ENCODE measurements around the gene ZNF516.

ZNF516 gene

GRCh38 chr18:76420898-76421684, 74.0 kb downstream of the ZNF516 start:
- no peak for DNase-seq

DNA sequence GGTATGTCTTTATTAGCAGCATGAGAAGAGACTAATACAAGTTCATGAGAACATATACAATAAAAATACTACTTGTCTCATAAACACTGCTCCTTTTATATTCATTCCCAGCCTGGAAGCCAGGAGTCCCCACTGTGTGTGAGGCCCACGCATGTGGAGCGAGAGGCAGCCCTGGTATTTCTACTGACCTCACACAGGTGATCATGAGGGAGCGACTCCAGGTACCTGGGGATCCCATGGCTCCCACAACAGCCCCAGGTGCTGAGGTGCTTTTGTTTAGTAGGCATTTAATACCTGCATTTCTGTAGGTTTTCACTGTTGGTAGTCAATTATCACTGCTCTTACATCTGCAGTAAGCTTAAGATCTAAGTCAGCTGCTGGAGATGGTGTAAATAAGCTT, 75.2 kb downstream of the ZNF516 start:
- DNase-seq: no peak

DNA sequence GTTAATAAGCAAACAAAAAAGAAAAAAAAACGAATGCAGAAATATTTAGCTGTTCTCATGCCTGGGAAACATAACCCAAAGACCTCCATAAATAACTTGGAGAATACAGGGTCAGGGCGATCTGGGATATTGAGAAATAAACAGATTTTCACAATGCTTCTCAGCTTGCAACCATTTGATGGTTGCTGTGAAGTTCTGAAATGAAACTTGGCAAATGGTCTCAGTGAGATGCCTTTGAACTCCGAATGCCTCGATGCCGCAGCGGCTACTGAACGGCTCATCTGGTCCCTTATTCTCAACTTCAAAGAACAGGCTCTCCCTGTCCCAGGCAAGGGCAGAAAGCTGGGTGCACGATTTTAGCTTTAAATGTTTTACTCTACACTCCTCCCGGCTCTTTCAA, 78.1 kb downstream of the ZNF516 start:
- DNase-seq: no peak

DNA sequence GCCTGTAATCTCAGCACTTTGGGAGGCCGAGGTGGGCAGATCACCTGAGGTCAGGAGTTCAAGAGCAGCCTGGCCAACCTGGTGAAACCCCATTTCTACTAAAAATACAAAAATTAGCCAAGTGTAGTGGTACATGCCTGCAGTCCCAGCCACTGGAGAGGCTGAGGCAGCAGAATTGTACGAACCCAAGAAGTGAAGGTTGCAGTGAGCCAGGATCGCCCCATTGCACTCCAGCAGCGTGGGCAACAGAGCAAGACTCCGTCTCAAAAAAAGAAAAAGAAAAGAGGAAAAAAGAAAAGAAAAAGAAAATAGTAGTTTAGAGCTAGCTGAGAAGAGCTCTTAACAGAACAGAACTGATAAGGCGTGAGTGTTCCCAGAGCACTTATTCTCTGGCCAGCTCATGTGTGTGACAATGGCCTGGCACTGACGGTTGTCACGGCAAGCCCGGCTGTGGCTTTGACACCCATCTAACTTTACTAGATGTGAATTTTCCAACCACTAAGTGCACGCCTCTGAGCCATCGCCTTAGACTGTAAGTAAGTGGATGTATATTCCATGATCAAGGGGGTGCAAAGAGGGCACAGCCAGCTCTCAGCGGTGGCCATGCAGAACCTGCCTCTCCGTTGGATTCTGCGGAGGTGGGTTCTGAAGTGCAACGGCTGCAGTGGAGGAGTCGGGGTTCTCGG, 80.0 kb downstream of the ZNF516 start:
- no peak for DNase-seq

- no peak for DNase-seq
These were observed 82.0 kb downstream of the ZNF516 start for GRCh38 chr18:76412818-76413565.

DNA sequence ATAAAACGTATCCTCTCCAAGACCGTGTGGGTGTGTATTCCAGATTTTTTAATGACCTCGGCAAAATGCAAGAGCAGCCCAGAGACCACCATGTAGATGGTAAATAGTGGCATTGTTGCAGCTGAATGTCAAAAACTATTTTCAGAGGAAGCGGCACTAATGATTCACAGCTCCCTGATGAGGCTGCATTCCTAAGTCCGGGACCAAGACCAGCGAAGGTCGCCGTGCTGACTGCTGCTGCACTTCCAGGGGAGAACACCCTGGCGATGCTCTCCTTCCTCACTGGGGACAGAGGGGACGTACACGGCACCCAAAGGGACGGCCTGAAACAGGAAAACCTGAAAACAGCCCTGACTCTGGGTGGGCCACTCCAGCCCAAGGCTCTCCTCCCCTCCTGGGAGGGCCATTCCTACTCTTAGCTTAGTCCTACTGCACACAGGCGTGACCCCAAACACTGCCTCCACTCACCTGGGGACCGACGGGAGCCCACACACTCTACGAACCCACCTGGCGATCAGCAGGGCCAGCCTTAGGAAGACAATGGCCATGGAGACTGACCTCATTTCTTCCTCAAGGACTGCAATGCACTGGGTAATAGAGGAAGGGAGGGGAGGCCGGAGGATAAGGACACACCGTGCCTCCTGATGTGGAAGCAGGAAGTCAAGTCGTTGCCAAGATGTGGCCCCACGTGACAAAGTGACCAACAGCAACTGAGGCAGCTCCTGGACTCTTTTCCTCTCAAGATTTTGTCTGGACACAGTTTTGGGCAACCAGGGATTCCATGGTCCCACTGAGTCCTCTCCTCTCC, 82.8 kb downstream of the ZNF516 start:
- DNase-seq: no peak

DNA sequence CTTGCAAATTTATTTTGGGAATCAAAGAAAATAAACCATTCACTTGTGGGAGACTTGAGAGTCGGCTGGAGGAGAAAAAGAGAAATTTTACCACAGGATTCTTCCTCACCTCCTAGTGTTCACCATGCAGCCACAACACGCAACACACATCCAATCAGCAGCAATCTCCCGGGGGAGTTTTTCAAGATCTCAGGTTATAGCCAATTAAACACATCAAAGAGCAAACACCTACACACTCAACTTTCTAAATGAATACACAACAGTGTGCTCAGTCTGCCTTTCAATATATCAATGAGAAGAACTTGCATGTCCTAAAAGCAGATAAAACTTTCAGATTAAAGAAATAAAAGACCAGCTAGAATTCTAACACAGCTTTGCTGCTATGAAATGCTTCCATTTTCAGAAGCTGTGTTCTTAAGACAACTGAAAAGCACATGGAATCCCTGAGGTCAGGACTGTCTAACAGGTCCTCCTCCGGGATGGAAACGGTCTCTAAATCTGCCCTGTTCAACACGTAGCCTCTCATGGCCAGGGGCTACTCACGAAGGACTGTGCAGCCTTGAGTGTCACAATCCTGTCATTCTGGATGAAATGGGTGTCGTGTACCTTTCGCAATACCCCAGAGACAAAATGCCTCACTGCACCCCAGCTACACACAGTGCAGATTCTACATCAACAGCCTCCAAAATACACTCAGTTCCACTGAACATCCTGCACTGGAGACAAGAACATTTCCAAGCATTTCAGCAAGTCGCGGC, 84.2 kb downstream of the ZNF516 start:
- DNase-seq: no peak

GRCh38 chr18:76410033-76410432, 85.0 kb downstream of the ZNF516 start:
- DNase-seq: no peak

GRCh38 chr18:76408480-76409067, 86.5 kb downstream of the ZNF516 start:
- no peak for DNase-seq

- DNase-seq: no peak
These were observed 87.4 kb downstream of the ZNF516 start for GRCh38 chr18:76407681-76408080.

- no peak for DNase-seq
These were observed 88.3 kb downstream of the ZNF516 start for GRCh38 chr18:76406791-76407190.

DNA sequence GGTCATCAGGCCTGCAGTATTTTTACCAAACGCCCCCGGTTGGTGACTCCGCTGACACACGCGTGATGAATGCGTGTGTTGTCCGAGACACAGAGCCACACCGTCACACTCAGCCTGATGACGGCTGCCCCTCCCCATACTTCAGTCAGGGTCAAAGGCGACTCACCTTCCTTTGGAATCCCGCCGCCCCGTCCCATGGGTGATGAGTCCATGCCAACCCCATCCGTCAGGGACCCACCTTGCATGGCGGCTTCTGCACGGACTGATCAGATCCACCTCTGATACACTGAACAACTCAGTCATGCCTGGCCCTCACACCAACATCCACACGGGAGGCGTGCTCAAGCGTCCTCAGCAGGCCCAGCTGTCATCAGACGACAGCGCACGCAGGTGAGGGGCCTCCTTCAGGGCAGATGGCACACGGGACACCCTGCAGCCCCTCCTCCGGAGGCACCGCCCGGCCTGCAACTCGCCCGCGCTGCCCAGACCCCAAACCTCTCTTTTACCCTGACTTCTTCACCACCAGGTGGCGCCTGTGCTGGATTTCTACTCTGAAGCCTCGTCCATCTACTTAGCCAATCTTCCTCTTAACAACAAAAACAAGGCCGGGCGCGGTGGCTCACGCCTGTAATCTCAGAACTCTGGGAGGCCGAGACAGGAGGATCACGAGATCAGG, 89.2 kb downstream of the ZNF516 start:
- no peak for DNase-seq

DNA sequence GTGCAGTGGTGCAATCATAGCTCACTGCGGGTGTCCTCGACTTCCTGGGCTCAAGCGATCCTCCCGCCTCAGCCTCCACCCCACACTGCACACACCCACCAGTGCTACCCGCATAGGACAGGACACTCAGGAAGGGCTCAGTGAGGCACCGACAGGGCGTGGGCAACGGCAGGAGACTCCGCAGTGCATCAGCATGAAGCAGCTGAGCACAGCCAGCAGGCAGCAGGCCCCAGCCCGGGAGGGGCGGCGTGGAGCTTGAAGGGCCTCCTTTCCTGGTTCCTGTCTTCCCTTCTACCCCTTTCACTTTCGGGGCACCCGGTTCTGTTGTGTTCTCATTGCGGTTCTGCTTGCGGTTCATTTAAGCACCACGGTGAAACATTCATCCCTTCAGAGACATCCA, 89.8 kb downstream of the ZNF516 start:
- no peak for DNase-seq

DNA sequence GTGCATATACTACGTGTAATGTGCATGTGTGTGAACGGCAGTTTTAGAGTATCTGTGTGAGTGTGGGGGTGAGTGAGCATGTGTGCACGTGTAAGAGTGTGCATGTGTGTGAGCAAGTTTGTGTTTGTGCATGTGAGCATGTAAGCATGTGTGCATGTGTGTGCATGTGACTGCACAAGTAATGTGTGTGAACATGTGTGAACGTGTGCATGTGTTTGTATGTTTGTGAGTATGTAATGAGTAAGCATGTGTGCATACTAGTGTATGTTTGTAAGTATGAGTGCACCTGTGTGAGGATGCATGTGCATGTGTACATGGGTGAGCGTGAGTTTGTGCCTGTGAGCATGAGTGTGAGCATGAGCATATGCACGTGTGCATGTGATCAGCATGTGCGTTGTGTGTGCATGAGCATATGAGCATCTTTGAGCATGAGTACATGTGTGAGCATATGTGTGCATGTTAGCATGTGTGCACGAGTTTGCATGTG, 90.7 kb downstream of the ZNF516 start:
- DNase-seq: no peak

DNA sequence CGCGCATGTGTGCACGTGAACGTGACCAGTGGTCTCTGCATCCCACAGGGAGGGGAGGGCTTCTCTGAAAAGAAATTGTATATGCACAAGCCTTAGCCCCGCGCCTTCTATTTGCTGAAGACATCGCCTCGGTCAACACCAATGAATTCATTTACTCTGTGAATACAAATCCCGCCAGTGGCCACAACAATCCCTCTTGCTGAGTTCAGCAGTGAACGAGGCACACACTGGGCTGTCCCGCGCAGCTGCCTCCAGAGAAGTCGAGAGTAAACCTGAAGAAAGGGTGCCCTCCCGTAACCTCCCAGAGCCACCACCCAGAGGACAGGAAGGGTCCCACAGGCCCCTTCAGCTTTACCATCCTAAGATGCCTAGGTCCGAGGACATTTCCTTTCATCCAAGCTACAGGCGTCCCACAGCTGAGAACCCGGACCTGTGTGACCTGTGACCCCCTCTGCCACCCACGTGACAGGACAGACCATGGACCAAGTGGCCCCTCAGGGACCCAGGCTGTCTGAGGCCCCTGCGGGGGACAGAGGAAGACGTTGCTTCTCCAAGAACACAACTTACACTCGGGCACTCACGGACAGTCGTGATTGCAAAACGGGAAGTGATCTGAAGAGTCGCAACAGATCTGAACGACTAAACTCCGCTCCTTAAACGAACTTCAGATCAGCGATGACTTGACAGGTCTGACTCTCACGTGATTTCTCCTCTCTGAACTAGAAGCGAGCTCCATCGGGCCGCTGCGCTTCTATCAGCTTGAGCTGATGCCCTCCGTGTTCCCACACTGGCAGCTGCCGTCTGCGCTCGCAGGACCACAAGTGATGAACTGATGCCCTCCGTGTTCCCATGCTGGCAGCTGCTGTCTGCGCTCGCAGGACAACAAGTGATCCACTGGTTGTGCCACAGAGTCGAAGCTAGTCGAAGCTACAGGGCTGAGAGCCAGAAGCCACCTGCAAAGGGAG, 92.7 kb downstream of the ZNF516 start:
- DNase-seq: no peak

DNA sequence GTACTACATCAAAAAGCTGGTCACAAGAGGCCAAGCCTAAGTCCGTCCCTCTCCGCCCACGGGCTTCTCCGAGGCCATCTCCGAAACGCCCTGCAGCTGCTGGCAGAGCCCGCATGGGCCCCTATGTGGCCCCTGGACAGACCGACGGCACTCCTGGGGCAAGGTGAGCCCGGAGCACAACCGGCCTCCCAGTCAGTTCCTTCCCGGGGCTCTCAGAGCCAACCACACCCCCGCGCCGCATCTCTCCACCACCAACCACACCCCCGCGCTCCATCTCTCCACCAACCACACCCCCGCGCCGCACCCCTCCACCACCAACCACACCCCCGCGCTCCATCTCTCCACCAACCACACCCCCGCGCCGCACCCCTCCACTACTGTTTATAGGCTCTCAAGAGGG, 93.5 kb downstream of the ZNF516 start:
- DNase-seq: no peak

- DNase-seq: no peak
These were observed 95.2 kb downstream of the ZNF516 start for GRCh38 chr18:76399613-76400391.

- DNase-seq: peak; percentile 75
These were observed 96.0 kb downstream of the ZNF516 start for GRCh38 chr18:76398896-76399612.
